HUES64 (cell line): ENCODE measurements around the gene RBMS3.
A peak's percentile ranks its signal among the peaks of the same experiment; 100 is the strongest.

ENCODE experiments used
- H3K27ac ChIP-seq: 2 replicates; pipeline ENCODE4 v1.7.0; 2013; ENCODE audit warnings: low read depth, low read length, inconsistent platforms
- H3K27me3 ChIP-seq: 2 replicates; pipeline ENCODE4 v1.6.1; 2013; ENCODE audit warnings: mild to moderate bottlenecking, low read length; ENCODE audit not compliant: insufficient read depth
- H3K36me3 ChIP-seq: 2 replicates; pipeline ENCODE4 v1.6.1; 2013; ENCODE audit warnings: mild to moderate bottlenecking, low read length; ENCODE audit not compliant: insufficient read depth
- H3K4me1 ChIP-seq: 2 replicates; pipeline ENCODE4 v1.6.1; 2013; ENCODE audit warnings: mild to moderate bottlenecking, low read length, moderate library complexity; ENCODE audit not compliant: insufficient read depth
- H3K4me3 ChIP-seq: 2 replicates; pipeline ENCODE4 v1.5.1; 2013; ENCODE audit warnings: mild to moderate bottlenecking, low read length, moderate library complexity
- H3K9ac ChIP-seq: 2 replicates; pipeline ENCODE4 v1.6.1; 2013; ENCODE audit warnings: mild to moderate bottlenecking, low read depth, low read length
- H3K9me3 ChIP-seq: 2 replicates; pipeline ENCODE4 v1.6.1; 2013; ENCODE audit warnings: low read depth, low read length; ENCODE audit not compliant: insufficient read depth
- WGBS: fragments of 150-250, 120-280 bp; methylation state at CpG from one replicate; pipeline ENCODE4 v1.1.7; 2013; ENCODE audit warnings: missing lambda C conversion rate; 5-methylcytosine and 5-hydroxymethylcytosine counted together

The RBMS3 gene

GRCh38 chr3:29497282-29497681, 216.4 kb downstream of the RBMS3 start:
- no peaks in the 10 kb centered on the region for H3K9me3 ChIP-seq
- no peaks in the 10 kb centered on the region for H3K27me3 ChIP-seq
- no peaks in the 10 kb centered on the region for H3K4me1 ChIP-seq
- H3K4me3 ChIP-seq = no peak overlapping the region
- no peaks in the 10 kb centered on the region for H3K36me3 ChIP-seq
- no peak overlapping the region for H3K27ac ChIP-seq
- no peak overlapping the region for H3K9ac ChIP-seq
- WGBS = 95% methylated on average over 5 of the region's 5 CpGs

DNA sequence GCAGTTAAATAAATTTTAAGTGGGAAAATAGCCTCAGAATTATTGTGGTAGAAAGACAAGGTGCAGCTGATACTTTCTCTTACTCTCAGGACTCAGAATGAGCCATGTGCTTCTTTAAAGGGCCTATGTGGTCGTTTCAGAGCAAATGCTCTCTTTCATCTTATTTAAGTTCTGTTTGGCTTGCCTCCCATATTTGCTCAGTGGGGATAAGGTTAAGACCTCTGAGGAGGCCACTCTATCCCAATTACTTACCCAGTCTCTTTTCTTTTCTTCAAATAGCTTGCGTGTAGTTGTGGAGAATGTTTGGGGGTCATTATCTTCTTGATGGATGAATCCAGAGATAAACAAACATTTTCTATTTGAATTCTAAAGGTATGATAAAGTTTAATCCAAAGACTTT, 221.9 kb downstream of the RBMS3 start:
- Histone ChIP-seq H3K27ac (no peak overlapping the region), H3K9me3 (no peaks in the 10 kb centered on the region), H3K9ac (no peak overlapping the region), H3K4me1 (no peaks in the 10 kb centered on the region), H3K27me3 (no peaks in the 10 kb centered on the region), H3K4me3 (no peak overlapping the region), H3K36me3 (no peaks in the 10 kb centered on the region)
- 75% methylated on average over 1 of the region's 2 CpGs for WGBS

DNA sequence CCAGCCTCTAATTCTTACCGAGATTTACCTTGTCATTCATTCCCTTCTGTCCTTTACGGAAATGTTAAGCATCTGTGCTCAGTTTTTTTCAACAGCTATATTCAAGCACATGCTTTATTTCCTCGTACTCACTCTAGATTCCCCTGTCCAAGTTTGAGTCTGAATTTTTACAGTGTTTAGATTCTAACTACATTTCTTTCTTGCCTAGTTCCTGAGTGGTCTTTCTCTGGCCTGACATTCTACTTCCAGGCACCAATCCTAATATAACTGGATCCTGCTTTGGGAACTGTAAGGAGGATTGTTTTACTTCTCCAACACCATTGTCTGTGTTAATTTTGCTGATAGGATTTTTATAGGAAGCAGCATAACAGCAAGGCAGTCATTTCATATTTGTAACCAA, 222.4 kb downstream of the RBMS3 start:
- Histone ChIP-seq H3K4me3 (no peak overlapping the region), H3K9ac (no peak overlapping the region), H3K36me3 (no peaks in the 10 kb centered on the region), H3K4me1 (no peaks in the 10 kb centered on the region), H3K9me3 (no peaks in the 10 kb centered on the region), H3K27me3 (no peaks in the 10 kb centered on the region), H3K27ac (no peak overlapping the region)
- 92% methylated on average over 3 of the region's 3 CpGs for WGBS

- Histone ChIP-seq H3K4me1 (no peaks in the 10 kb centered on the region), H3K27ac (no peak overlapping the region), H3K36me3 (no peaks in the 10 kb centered on the region), H3K4me3 (no peak overlapping the region), H3K9me3 (no peaks in the 10 kb centered on the region), H3K27me3 (no peaks in the 10 kb centered on the region), H3K9ac (no peak overlapping the region)
- 94% methylated on average over 3 of the region's 3 CpGs for WGBS
Measured at GRCh38 chr3:29503958-29504357, 223.1 kb downstream of the RBMS3 start.

DNA sequence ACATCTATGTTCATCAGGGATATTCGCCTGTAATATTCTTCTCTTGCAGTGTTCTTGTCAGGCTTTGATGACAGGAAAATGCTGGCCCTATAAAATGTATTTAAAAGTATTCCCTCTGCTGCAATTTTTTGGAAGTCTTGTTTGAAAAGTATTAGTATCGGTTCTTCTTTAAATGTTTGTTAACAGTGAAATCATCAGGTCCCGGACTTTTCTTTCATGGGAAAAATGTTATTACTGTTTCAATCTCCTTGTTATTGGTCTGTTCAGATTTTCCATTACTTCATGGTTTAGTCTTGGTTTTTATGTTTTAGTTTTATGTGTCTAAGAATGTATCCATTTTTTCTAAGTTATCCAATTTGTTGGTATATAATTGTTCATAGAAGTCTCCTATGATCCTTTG, 225.6 kb downstream of the RBMS3 start:
- 95% methylated on average over 3 of the region's 3 CpGs for WGBS
- no peak overlapping the region for H3K9ac ChIP-seq
- no peaks in the 10 kb centered on the region for H3K36me3 ChIP-seq
- H3K27ac ChIP-seq = no peak overlapping the region
- no peaks in the 10 kb centered on the region for H3K27me3 ChIP-seq
- no peaks in the 10 kb centered on the region for H3K9me3 ChIP-seq
- H3K4me1 ChIP-seq = no peaks in the 10 kb centered on the region
- no peak overlapping the region for H3K4me3 ChIP-seq

DNA sequence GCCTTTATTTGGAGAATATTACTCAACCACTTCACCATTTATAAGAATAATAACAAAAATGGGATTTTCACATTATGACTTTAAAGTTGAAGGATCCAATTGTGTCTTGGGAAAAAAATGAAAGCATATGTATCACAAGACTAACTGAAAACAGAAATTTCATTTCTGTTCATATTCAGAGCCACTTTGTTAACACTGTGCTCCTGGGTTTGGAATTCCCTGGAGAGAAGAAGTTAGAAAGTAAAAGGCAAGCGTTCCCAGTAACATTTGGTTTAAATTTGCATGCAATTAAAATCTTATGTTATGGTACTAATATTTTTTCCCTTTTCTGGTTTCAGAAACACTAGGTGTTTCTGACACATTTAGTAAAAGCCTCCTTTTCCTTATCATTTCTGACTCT, 230.8 kb downstream of the RBMS3 start:
- Histone ChIP-seq H3K4me1 (peaks cover 20% of the 10 kb centered on the region), H3K9me3 (no peaks in the 10 kb centered on the region), H3K27ac (no peak overlapping the region), H3K4me3 (no peak overlapping the region), H3K27me3 (no peaks in the 10 kb centered on the region), H3K36me3 (no peaks in the 10 kb centered on the region), H3K9ac (no peak overlapping the region)
- 100% methylated on average over 1 of the region's 1 CpG for WGBS

DNA sequence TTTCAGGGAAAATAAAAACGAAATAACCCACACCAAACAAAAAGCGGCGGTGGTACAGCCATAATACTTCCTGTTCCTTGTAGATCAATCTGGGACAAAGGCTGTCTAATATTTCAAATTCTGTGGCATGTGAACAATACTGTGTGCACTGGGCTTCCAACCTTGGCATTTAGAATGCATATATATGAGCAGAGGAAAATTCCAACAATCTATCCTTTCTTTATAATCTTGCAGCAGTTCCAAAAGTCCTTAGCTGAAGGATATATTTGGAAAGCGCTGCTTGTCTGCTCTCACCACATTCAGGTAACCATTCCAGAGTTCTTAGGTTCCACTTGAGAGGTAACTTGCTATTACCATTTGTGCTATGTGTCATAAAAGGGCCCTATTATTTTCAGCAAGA, 231.8 kb downstream of the RBMS3 start:
- no peak overlapping the region for H3K9ac ChIP-seq
- H3K9me3 ChIP-seq = no peaks in the 10 kb centered on the region
- no peak overlapping the region for H3K4me3 ChIP-seq
- H3K4me1 ChIP-seq = peaks cover 20% of the 10 kb centered on the region
- no peaks in the 10 kb centered on the region for H3K27me3 ChIP-seq
- no peak overlapping the region for H3K27ac ChIP-seq
- 99% methylated on average over 4 of the region's 4 CpGs for WGBS
- H3K36me3 ChIP-seq = no peaks in the 10 kb centered on the region

DNA sequence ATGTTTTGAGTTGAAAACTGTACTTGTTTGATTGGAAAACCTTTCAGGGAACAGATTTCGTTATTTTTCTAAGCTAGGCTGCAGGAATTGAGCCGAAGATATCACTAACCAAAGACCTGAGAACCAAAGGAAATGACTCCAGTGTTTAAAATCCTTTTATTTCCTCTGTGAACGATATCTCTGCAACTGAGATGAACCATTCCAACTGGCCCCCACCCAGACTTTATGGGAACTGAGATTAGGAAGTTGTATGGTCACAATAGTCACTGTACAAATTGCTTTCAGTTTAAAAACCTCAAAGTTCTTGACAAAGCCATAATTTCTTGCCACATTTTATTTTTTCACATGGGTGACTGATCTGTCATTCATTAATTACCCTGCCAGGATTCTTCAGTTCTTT, 232.4 kb downstream of the RBMS3 start:
- Histone ChIP-seq H3K27ac (no peak overlapping the region), H3K4me1 (peaks cover 20% of the 10 kb centered on the region), H3K9ac (no peak overlapping the region), H3K27me3 (no peaks in the 10 kb centered on the region), H3K9me3 (no peaks in the 10 kb centered on the region), H3K4me3 (no peak overlapping the region), H3K36me3 (no peaks in the 10 kb centered on the region)
- WGBS = 89% methylated on average over 3 of the region's 3 CpGs

DNA sequence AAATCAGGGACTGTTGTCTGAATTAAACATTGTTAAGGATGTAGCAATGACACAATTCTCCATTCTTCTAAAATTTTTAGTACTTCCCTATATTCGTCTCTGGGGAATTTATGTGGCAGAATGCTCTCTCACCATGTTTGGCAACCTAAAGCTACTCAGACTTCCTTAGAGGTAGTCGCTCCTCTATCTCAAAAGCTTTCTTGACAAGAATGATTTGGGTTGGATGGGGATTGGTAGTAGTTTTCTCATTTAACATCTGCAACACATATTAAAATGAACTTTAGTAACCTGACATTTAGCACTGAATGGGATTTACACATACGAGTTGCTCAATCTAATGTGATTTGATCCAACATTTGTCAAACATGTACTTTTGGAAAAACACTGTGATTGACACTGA, 233.3 kb downstream of the RBMS3 start:
- WGBS = 100% methylated on average over 2 of the region's 3 CpGs
- no peak overlapping the region for H3K27ac ChIP-seq
- H3K9ac ChIP-seq = no peak overlapping the region
- no peaks in the 10 kb centered on the region for H3K36me3 ChIP-seq
- no peak overlapping the region for H3K4me3 ChIP-seq
- H3K9me3 ChIP-seq = no peaks in the 10 kb centered on the region
- H3K4me1 ChIP-seq = peaks cover 20% of the 10 kb centered on the region
- H3K27me3 ChIP-seq = no peaks in the 10 kb centered on the region

DNA sequence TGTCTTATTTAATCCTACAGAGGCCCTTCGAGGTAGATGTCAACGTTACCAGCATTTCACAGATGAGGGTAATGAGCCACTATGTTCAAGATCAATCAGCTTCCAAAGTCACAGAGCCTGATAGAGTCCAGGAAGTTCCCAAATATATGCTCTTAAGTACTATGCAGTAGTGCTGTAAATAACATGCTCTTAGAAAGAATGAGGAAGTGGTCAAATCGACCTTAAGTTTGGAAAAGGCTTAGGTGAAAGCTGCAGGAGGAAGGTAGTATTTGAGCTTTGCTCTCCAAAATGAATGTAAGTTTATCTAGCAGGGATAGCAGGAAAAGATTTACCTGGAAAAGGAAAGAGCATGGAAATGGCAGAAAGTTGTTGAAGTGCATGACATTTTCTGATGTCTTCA, 234.0 kb downstream of the RBMS3 start:
- H3K9me3 ChIP-seq = no peaks in the 10 kb centered on the region
- H3K36me3 ChIP-seq = no peaks in the 10 kb centered on the region
- no peak overlapping the region for H3K4me3 ChIP-seq
- peak overlapping the region; percentile 70; the same call in 1 of the 2 replicates for H3K27ac ChIP-seq
- no peaks in the 10 kb centered on the region for H3K27me3 ChIP-seq
- H3K9ac ChIP-seq = no peak overlapping the region
- H3K4me1 ChIP-seq = peaks cover 20% of the 10 kb centered on the region
- WGBS = 85% methylated on average over 3 of the region's 3 CpGs

DNA sequence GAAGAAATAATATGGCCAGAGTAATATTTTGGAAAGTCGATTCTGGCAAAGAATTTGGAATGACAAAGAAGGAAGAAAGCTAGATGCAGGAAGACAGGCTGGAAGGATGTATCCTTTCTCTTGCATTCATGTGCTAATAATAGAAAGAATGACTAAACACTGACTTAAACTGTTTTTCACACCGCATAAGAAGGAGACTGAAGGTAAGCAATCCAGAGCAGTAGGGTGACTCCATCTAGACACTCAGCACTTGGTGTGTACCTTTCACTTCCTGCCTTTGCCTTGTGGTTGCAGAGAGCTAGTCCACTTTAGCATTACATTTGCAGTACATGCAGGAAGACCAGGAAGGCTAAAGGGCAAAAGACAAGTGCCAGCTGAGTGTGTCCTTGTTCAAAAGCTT, 234.6 kb downstream of the RBMS3 start:
- Histone ChIP-seq H3K27me3 (no peaks in the 10 kb centered on the region), H3K36me3 (no peaks in the 10 kb centered on the region), H3K4me1 (peaks cover 20% of the 10 kb centered on the region), H3K9me3 (no peaks in the 10 kb centered on the region), H3K9ac (no peak overlapping the region), H3K27ac (peak overlapping the region; percentile 70; the same call in 1 of the 2 replicates), H3K4me3 (no peak overlapping the region)
- 44% methylated on average over 2 of the region's 2 CpGs for WGBS

DNA sequence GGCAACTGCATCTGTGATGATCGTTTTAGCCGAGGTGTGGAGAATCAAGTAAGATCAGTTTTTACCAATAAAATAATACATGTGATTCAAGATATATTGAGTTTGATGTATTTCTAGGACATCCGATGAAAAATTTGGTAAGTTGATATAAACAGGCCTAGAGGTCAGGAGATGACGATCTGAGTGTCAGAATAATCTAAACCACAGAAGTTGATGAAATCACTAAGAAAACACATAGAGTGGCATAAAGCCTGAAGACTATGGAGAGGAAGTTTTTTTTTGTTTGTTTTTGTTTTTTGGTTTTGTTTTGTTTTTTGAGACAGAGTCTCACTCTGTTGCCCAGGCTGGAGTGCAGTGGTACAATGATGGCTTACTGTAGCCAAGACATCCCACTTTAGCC, 235.3 kb downstream of the RBMS3 start:
- Histone ChIP-seq H3K27ac (no peak overlapping the region), H3K9ac (no peak overlapping the region), H3K4me3 (no peak overlapping the region), H3K36me3 (no peaks in the 10 kb centered on the region), H3K4me1 (peaks cover 20% of the 10 kb centered on the region), H3K9me3 (no peaks in the 10 kb centered on the region), H3K27me3 (no peaks in the 10 kb centered on the region)
- 94% methylated on average over 2 of the region's 4 CpGs for WGBS
